ENCODE results near the gene TNFRSF1A.

The TNFRSF1A gene

DNA sequence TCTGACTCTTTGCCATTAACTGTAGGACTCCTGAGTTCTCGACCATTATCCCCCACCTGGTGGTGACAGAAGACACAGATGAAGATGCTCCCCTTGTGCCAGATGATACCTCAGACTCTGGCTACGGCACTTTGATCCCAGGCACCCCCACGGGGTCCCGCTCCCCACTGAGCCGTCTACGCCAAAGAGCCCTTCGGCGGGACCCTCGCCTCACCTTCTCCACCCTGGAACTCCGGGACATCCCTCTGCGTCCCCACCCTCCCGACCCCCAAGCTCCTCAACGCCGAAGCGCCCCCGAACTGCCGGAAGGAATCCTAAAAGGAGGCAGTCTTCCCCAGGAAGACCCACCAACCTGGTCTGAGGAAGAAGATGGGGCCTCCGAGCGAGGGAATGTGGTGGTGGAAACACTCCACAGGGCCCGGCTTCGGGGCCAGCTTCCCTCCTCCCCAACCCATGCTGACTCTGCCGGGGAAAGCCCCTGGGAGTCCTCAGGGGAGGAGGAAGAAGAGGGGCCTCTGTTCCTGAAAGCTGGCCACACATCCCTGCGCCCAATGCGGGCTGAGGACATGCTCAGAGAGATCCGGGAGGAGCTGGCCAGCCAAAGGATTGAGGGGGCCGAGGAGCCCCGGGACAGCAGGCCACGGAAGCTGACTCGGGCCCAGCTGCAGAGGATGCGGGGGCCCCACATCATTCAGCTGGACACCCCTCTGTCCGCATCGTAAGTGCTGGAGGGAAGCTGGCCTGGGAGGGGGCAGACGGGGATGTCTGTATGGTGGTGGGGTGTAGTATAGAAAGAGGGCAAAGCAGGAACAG is 14.4 kb downstream of the TNFRSF1A start:
- Histone ChIP-seq H3K27ac (replicated peaks; ENCODE audit: low read length) (no peak overlapping the region), H3K4me2 (ENCODE audit: insufficient read depth, low read length, poor library complexity, severe bottlenecking) (no peak overlapping the region), H3K79me1 (ENCODE audit: low read depth, low read length) (no peaks in the 10 kb centered on the region), H2BK5ac (ENCODE audit: low read length) (no peak overlapping the region), H3K27me3 (ENCODE audit: control insufficient read depth in 3 of 3, insufficient read depth in 3 of 3, low read depth in 1 of 3, low read length in 3 of 3) (no peaks in the 10 kb centered on the region), H2AK5ac (ENCODE audit: low read depth, low read length) (peak overlapping the region; percentile 45), H2BK120ac (ENCODE audit: low read depth, low read length) (no peak overlapping the region), H3K4me1 (ENCODE audit: control insufficient read depth in 2 of 2, insufficient read depth in 1 of 2, low read depth in 1 of 2, low read length in 2 of 2) (peaks cover 17 to 20% of the 10 kb centered on the region in 2 donors), H3K23ac (ENCODE audit: low read depth, low read length, poor library complexity) (no peak overlapping the region), H3K9ac (ENCODE audit: low read depth, low read length, poor library complexity) (no peak overlapping the region), H3K9me3 (replicated peaks in 1 of 2; ENCODE audit: control insufficient read depth in 2 of 2, insufficient read depth in 1 of 2, low read depth in 1 of 2, low read length in 2 of 2) (no peaks in the 10 kb centered on the region), H3K4ac (ENCODE audit: low read length) (no peak overlapping the region), H4K91ac (ENCODE audit: low read depth, low read length, poor library complexity) (no peak overlapping the region), H3K14ac (ENCODE audit: low read length) (no peak overlapping the region), H2BK12ac (ENCODE audit: low read length) (no peak overlapping the region), H2AFZ (ENCODE audit: low read length) (no peak overlapping the region), H3K4me3 (ENCODE audit: low read length in 2 of 2) (no peak overlapping the region), H4K8ac (ENCODE audit: low read depth, low read length) (no peak overlapping the region), H3K36me3 (replicated peaks in 1 of 2; ENCODE audit: control insufficient read depth in 2 of 2, insufficient read depth in 2 of 2, low read length in 2 of 2) (peaks cover 18 to 58% of the 10 kb centered on the region in 2 donors), H3K18ac (ENCODE audit: low read length) (peak overlapping the region; percentile 58), H2BK15ac (ENCODE audit: low read length) (no peak overlapping the region)
- no peak for DNase-seq (ENCODE audit: low spot score)
- no CpG with 5 or more reads among the region's 33 CpGs for WGBS, 2 donors (ENCODE audit: extremely low coverage in 2 of 2, insufficient read length in 2 of 2, insufficient replicate concordance in 1 of 2)

GRCh38 chr12:6326316-6327228 is 15.3 kb downstream of the TNFRSF1A start:
- H3K4ac ChIP-seq (ENCODE audit: low read length): no peak overlapping the region
- H2BK12ac ChIP-seq (ENCODE audit: low read length): no peak overlapping the region
- H3K27ac ChIP-seq (replicated peaks; ENCODE audit: low read length): no peak overlapping the region
- no peaks in the 10 kb centered on the region for H3K79me1 ChIP-seq (ENCODE audit: low read depth, low read length)
- DNase-seq (ENCODE audit: low spot score): no peak
- no peaks in the 10 kb centered on the region for H3K27me3 ChIP-seq (ENCODE audit: control insufficient read depth in 3 of 3, insufficient read depth in 3 of 3, low read depth in 1 of 3, low read length in 3 of 3)
- no peak overlapping the region for H3K4me3 ChIP-seq (ENCODE audit: low read length in 2 of 2)
- H2BK5ac ChIP-seq (ENCODE audit: low read length): no peak overlapping the region
- H4K91ac ChIP-seq (ENCODE audit: low read depth, low read length, poor library complexity): no peak overlapping the region
- H2BK120ac ChIP-seq (ENCODE audit: low read depth, low read length): no peak overlapping the region
- no peak overlapping the region for H3K4me2 ChIP-seq (ENCODE audit: insufficient read depth, low read length, poor library complexity, severe bottlenecking)
- H3K18ac ChIP-seq (ENCODE audit: low read length): no peak overlapping the region
- no peaks in the 10 kb centered on the region for H3K9me3 ChIP-seq (replicated peaks in 1 of 2; ENCODE audit: control insufficient read depth in 2 of 2, insufficient read depth in 1 of 2, low read depth in 1 of 2, low read length in 2 of 2)
- peak overlapping the region; percentile 2 for H3K23ac ChIP-seq (ENCODE audit: low read depth, low read length, poor library complexity)
- H4K8ac ChIP-seq (ENCODE audit: low read depth, low read length): no peak overlapping the region
- no peak overlapping the region for H3K14ac ChIP-seq (ENCODE audit: low read length)
- no peak overlapping the region for H2AK5ac ChIP-seq (ENCODE audit: low read depth, low read length)
- no peak overlapping the region for H3K9ac ChIP-seq (ENCODE audit: low read depth, low read length, poor library complexity)
- H2AFZ ChIP-seq (ENCODE audit: low read length): no peak overlapping the region
- no peak overlapping the region for H2BK15ac ChIP-seq (ENCODE audit: low read length)
- peaks cover 22 to 23% of the 10 kb centered on the region in 2 donors for H3K4me1 ChIP-seq (ENCODE audit: control insufficient read depth in 2 of 2, insufficient read depth in 1 of 2, low read depth in 1 of 2, low read length in 2 of 2)
- H3K36me3 ChIP-seq (replicated peaks in 1 of 2; ENCODE audit: control insufficient read depth in 2 of 2, insufficient read depth in 2 of 2, low read length in 2 of 2): peaks cover 16 to 51% of the 10 kb centered on the region in 2 donors
- WGBS, 2 donors (ENCODE audit: extremely low coverage in 2 of 2, insufficient read length in 2 of 2, insufficient replicate concordance in 1 of 2): no CpG with 5 or more reads among the region's 21 CpGs

DNA sequence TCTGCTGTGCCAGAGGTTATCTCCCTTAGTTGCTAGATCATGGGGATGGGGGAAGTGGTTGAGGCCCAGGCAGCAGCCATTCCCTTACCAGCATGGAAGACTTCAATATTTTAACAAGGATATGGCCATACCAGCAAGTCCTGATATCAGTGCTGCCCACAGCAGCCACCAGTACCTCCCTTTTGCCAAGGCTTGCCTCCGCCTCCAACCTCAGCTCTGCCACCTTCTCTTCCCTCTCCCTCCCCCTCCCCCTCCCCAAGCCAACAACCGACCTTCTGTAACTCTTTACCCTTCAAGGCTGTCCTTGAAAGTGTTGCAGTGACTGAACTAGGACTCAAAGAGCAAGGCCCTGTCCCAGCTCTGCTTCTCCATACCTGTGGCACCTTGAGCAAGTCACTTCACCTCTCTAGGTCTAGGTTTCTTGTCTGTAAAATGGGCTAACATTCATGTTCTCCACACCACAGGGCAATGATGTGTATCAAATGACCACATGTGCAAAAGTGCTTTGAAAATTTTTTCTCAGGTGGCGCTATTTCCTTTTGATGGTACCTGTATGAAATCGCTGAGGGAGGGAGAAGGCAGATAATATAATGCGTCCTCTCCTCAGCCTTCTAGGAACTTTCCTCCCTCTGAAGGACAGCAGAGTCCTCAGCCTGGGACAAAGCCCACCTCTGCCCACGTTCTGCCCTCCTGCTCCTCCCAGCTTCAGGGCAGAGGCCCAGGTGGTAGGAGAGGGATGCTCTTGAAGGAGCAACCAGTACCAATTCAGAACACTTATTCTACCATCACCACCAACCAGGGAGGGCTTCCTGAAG is 16.7 kb downstream of the TNFRSF1A start:
- Histone ChIP-seq H3K14ac (ENCODE audit: low read length) (no peak overlapping the region), H4K8ac (ENCODE audit: low read depth, low read length) (no peak overlapping the region), H3K9ac (ENCODE audit: low read depth, low read length, poor library complexity) (no peak overlapping the region), H3K27me3 (ENCODE audit: control insufficient read depth in 3 of 3, insufficient read depth in 3 of 3, low read depth in 1 of 3, low read length in 3 of 3) (no peaks in the 10 kb centered on the region), H4K91ac (ENCODE audit: low read depth, low read length, poor library complexity) (no peak overlapping the region), H3K79me1 (ENCODE audit: low read depth, low read length) (no peaks in the 10 kb centered on the region), H2BK15ac (ENCODE audit: low read length) (no peak overlapping the region), H2AFZ (ENCODE audit: low read length) (no peak overlapping the region), H2AK5ac (ENCODE audit: low read depth, low read length) (no peak overlapping the region), H3K18ac (ENCODE audit: low read length) (no peak overlapping the region), H2BK12ac (ENCODE audit: low read length) (no peak overlapping the region), H3K4me3 (ENCODE audit: low read length in 2 of 2) (no peak overlapping the region), H3K9me3 (replicated peaks in 1 of 2; ENCODE audit: control insufficient read depth in 2 of 2, insufficient read depth in 1 of 2, low read depth in 1 of 2, low read length in 2 of 2) (no peaks in the 10 kb centered on the region), H3K4ac (ENCODE audit: low read length) (no peak overlapping the region), H3K36me3 (replicated peaks in 1 of 2; ENCODE audit: control insufficient read depth in 2 of 2, insufficient read depth in 2 of 2, low read length in 2 of 2) (peaks cover 8 to 37% of the 10 kb centered on the region in 2 donors), H3K23ac (ENCODE audit: low read depth, low read length, poor library complexity) (no peak overlapping the region), H3K4me1 (ENCODE audit: control insufficient read depth in 2 of 2, insufficient read depth in 1 of 2, low read depth in 1 of 2, low read length in 2 of 2) (peaks cover 22 to 23% of the 10 kb centered on the region in 2 donors), H3K4me2 (ENCODE audit: insufficient read depth, low read length, poor library complexity, severe bottlenecking) (no peak overlapping the region), H2BK120ac (ENCODE audit: low read depth, low read length) (no peak overlapping the region), H2BK5ac (ENCODE audit: low read length) (no peak overlapping the region), H3K27ac (replicated peaks; ENCODE audit: low read length) (no peak overlapping the region)
- WGBS, 2 donors (ENCODE audit: extremely low coverage in 2 of 2, insufficient read length in 2 of 2, insufficient replicate concordance in 1 of 2): no CpG with 5 or more reads among the region's 6 CpGs
- DNase-seq (ENCODE audit: low spot score): no peak
